NCI-H510A treated with DMSO at 0.1 percent for 48 hours (cell line): ENCODE data around the gene EDIL3.
"Not testable (repeated sequence)": the region's sequence is repeated elsewhere in the genome, so short reads cannot be mapped to it uniquely, and the experiment has no call there.

ENCODE experiments used
- DNase-seq: peaks from one replicate; lab custom pipeline; 2025; lab: John Stamatoyannopoulos, UW

Gene EDIL3

GRCh38 chr5:84298628-84299027, 86.1 kb downstream of the EDIL3 start:
- no peak for DNase-seq

GRCh38 chr5:84297641-84298040, 87.0 kb downstream of the EDIL3 start:
- DNase-seq: not testable (repeated sequence)

- no peak for DNase-seq
Observed at GRCh38 chr5:84292788-84293653, 91.7 kb downstream of the EDIL3 start.

GRCh38 chr5:84292000-84292642, 92.6 kb downstream of the EDIL3 start:
- DNase-seq: no peak

DNA sequence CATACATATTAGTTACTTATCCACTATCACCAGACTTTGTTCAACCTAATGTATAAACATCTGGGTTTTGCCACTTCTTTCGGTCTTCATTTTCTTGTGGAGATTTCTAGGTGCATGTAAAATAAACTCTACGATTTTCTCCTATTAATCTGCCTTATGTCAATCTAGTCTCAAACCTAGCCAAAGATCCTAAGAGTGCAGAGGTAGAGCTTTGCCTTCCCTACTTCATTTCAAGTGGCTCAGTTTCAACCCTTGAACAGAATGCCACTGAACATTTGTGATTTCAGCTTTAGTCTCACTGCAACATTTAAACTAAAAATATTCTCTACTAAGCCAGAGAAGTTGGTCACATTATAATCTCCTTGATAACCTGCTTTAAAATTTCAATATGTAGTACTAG, 94.0 kb downstream of the EDIL3 start:
- no peak for DNase-seq

DNA sequence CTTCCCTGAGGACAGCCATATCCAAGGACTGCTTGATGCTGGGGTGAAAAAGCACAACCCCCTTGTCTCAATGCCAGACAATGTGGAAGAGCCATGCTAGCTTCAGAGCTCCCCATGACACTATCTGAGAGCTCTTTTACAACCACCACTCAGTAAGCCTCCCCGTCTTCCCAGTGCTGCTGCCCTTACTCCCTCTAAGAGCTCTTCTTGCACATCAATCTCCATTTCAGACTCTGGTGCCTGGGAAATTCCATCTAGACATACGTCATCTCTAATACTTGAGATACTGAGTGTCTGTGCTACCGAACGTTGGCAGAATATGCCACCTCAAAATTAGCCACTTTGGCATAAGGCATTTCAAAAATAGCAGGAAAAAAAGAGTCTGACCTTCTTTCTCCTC, 94.5 kb downstream of the EDIL3 start:
- no peak for DNase-seq

DNA sequence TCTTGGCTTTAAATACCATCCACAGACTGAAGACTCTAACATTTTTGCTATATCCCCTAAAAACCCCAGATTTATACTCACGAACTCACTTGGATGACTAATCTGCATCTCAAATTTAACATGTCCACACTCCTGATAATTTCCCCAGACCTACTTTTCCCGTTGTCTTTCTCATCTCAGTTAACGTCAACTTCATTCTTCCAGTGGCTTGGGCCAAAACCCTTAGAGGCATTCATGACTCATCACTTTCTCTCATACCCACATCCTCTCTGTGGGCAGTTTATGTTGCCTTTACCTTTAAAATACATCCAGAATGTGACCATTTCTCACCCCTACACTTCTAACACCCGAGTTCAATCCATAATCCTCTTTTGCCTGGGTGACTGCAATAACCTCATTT, 96.7 kb downstream of the EDIL3 start:
- no peak for DNase-seq

DNA sequence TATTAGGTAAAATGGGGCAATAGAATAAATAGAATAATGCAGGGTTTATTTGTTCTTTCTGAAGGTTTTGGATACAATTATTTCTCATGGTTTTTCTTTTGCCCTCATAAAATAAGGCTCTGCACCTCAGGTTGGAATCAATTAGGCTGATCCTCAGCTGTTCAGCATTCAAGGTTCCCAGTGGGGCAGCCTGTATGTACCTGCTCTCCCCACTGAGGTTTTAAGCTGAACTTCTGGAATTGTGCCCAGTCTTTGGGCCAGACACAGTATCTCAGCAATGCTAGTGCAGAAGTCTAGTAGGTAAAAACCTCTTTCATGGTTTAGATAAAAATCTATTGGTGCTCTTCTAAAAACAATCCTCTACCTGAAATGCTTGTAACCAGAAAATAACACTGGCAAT, 98.0 kb downstream of the EDIL3 start:
- DNase-seq: no peak

DNA sequence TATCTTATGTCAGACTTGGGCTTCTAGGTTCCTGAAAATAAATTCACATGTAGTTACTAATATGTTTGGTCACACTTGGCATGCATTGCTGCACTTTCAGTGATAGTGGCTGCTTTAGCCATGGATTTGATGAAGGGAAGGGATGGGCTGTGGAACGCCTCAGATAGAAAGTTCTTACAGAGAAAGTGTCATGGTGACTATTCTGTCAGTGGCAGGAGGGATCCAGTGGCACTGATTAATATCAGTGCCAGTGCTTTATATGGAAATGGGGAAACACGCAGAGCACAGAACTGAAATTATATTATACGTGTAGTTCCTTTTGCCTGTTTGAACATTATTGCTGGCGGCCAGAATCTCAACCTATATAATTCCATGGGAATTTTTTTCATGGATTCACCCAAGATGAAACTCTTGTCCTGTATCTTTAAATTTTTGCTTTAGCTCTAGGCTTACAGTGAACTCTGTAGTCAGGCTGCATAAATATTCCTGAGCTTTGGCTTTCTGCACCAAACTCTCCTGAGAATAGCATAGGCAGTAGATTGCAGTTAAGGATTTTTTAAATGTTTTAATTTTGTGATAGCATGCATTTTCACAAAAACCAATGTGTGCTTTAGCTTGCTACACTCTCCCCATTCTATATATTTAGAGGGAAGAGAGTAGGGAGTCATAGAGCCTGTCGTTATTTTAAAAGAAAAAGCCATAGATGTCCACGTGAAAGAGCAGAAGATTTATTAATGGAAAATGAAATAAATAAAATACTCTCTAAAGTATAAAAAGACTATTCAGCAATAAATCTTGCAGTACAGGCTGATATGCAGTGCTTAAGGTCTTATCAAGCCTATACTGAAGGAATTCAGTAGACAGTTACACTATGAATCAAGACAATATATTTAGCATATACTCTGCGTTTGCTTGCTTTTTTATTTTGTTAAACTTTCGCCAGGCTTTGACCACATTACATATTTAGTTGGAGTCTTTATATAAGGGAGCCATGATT, 98.7 kb downstream of the EDIL3 start:
- no peak for DNase-seq

GRCh38 chr5:84281383-84281782, 103.3 kb downstream of the EDIL3 start:
- no peak for DNase-seq

DNA sequence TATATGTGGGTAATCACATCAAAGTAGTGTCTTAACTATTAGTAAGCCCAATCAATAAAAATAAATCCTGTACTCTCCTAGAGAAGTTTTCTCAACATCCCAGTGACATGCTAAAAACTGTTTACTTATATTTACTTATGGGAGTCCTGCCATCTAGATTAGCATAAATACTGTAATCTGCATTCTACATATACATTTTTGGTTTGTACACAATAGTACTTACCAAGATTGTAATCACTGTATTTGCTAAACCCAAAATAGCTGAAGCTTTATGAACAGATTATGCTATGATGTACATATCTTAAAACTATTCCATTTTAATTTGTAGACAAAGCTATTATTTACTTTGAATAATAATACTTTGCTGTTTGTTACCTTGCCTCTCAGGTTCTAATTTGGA, 105.4 kb downstream of the EDIL3 start:
- DNase-seq: no peak

GRCh38 chr5:84275609-84276008, 109.1 kb downstream of the EDIL3 start:
- no peak for DNase-seq

GRCh38 chr5:84274585-84275468, 109.9 kb downstream of the EDIL3 start:
- DNase-seq: no peak

- no peak for DNase-seq
Observed at GRCh38 chr5:84273517-84273883, 111.2 kb downstream of the EDIL3 start.

DNA sequence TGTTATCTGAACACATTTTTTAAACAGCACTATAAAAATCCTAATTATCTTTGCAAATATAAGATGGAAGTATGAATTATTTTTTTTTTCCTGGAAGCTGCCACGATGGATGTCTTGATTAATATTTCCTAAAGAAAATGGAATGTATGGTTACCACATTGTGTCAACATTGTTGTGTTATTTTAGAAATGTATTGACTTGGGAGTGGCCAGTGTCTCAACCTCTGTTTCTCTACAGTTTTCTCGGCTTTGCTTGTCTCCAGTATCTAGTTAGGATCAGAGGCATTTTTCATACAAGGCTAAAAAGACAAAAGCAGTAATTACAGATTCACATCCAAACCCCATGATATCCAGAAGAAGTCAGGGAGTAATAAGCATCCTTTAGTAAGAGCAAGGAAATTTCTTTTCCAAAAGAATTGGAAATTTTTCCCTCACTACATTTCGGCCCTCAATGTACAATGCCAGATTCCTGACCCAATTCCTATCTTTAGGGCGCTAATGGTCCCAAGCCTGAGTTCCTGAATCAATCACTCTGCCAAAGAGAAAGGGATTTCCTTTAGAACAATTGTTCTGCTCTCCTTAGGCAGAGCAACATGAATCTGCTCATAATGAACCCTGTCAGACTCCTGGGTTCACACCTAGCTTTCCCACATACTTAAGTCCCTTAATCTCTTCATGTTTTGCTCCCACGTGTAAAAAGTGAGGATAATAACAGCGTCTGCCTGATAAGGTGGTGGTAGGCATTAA, 111.7 kb downstream of the EDIL3 start:
- DNase-seq: no peak

DNA sequence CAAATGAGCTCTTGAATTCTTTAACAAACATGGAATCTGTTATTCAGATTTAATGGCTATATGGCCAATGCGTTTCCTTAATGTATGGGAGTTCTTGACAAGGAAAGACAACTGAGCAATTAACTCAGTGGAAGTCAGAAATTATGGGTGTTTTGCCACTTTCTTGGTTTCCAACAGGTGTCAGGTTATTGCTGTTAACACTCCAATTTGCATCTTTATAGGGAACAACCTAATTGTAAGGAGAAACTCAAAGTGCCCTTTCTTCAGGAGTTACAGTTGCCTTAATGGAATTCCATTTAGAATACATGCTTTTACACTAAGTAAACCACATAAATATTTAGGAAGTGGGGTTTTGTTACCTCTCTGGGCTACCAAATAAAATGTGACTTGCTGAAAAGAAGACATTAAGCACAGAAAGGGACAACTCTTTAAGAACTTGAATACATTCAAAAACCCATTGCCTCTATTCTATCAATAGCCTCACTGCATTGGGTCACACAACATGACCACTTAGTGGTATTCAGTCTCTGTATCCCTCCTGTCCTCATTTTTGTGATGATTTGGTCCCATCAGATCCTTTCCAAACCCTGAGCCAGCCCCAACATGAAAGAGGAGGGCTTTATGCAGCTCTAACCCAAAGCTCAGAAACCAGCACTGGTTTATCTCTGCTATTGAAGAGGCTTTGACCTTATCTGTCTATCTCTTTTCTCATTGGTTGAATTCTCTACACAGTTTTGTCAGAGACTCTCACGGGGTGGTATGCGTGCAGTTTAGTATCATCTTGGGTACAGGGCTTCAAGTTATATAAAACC, 118.7 kb downstream of the EDIL3 start:
- no peak for DNase-seq

DNA sequence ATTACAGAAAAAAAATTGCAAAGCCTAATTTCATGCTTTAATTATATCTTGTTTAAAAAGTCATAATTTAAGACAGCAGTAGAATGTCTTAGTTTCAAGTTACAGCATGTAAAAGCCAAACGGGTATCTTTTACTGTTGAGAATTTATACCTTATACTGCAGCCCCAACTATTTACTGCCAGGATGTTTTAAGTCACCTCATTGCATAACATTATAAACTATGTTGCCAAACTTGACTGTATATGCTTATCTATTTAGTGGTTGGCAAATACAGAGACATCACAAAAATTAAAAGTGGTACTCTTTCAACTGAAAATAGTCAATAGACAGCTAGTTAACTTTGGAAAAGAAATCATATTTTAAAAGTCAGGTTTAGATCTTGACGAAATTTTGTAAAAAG, 119.5 kb downstream of the EDIL3 start:
- DNase-seq: no peak

GRCh38 chr5:84260939-84261338, 123.7 kb downstream of the EDIL3 start:
- no peak for DNase-seq

DNA sequence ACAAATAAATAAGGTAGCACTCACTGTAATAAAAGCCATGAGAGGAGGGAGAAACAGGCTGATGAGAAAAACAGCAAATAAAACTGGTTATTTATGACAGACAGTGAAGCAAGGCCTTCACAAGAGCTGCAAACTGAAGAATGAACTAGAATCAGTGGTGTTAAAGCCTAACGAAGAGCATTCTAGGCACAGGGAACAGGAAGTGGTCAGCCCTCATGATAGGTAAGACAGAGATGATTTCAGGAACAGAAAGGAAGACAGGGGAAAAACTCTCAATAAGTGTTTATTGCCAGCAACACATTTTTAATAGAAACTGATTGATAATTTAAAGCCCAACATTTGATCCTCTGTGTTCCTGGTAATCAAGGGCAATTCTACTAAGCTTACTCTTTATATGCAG, 124.5 kb downstream of the EDIL3 start:
- no peak for DNase-seq
